AG20443 (cell line): ENCODE results near the gene ETNPPL.

Source experiments
- DNase-seq: peaks from one replicate; pipeline ENCODE4 v3.0.0; 2012; ENCODE audit warnings: low spot score, mixed read lengths

ETNPPL gene

GRCh38 chr4:108695062-108695461, 67.8 kb downstream of the ETNPPL start:
- no peak for DNase-seq

GRCh38 chr4:108694423-108694822, 68.4 kb downstream of the ETNPPL start:
- no peak for DNase-seq

GRCh38 chr4:108693819-108694218, 69.0 kb downstream of the ETNPPL start:
- DNase-seq, result no peak

DNA sequence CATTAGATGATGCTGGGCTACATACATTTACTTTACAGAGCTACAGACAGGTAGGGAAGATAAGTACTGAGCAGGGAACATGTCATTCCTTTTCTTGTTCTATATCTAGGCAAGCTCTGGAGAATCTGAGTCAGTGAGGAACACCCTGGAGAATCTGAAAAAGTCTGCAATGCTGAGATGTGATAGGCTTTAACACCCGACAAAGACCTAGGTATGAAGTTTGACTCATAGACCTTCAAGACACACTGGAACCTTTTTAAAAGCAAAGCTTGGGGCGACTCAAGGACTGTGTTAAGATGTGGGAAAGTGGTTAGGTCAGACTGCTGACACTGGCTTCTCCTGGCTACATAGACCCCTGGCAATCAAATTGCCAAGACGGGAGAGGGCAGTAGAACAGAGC, 69.6 kb downstream of the ETNPPL start:
- no peak for DNase-seq
